Activated T-helper 9 cell treated with anti-CD3 and anti-CD28 coated beads, Interleukin-2, amount 50 U/mL, for 16 hours (primary cell): ENCODE results near the gene TAMM41.
"Not testable (repeated sequence)": the region's sequence is repeated elsewhere in the genome, so short reads cannot be mapped to it uniquely, and the experiment has no call there.

Experiments
- DNase-seq: peaks from one replicate; pipeline ENCODE4 v3.0.0-alpha.2; 2020; ENCODE audit warnings: low read depth

TAMM41 gene

GRCh38 chr3:11764931-11765363 lies 81.7 kb downstream of the TAMM41 start:
- no peak for DNase-seq

- no peak for DNase-seq
These were observed 86.7 kb downstream of the TAMM41 start for GRCh38 chr3:11759996-11760395.

GRCh38 chr3:11757929-11758328 lies 88.8 kb downstream of the TAMM41 start:
- DNase-seq: no peak

- no peak for DNase-seq
These were observed 89.2 kb downstream of the TAMM41 start for GRCh38 chr3:11757441-11757875.

- no peak for DNase-seq
These were observed 91.4 kb downstream of the TAMM41 start for GRCh38 chr3:11755276-11755675.

GRCh38 chr3:11752254-11752653 lies 94.4 kb downstream of the TAMM41 start:
- DNase-seq: not testable (repeated sequence)

- not testable (repeated sequence) for DNase-seq
These were observed 98.4 kb downstream of the TAMM41 start for GRCh38 chr3:11748306-11748705.
